ENCODE data around the gene KIRREL1.

KIRREL1 gene

GRCh38 chr1:157982136-157982535, 11.3 kb upstream of the KIRREL1 start:
- no CpG with 5 or more reads among the region's 2 CpGs for WGBS (ENCODE audit: extremely low coverage, insufficient coverage, insufficient read length)
- Histone ChIP-seq H2BK12ac (ENCODE audit: low read length) (no peak overlapping the region), H3K4me1 (ENCODE audit: control insufficient read depth in 1 of 2, insufficient read depth in 2 of 2, low read length in 2 of 2) (peaks cover 3% of the 10 kb centered on the region in 2 experiments), H3K27me3 (ENCODE audit: insufficient read depth, low read length) (no peaks in the 10 kb centered on the region), H3K4me2 (ENCODE audit: low read length) (no peak overlapping the region), H3K79me1 (ENCODE audit: low read length) (no peaks in the 10 kb centered on the region), H4K91ac (ENCODE audit: low read depth, low read length) (no peak overlapping the region), H3K36me3 (ENCODE audit: control insufficient read depth in 1 of 2, insufficient read depth in 2 of 2, low read length in 2 of 2) (no peaks in the 10 kb centered on the region), H3K9ac (ENCODE audit: low read length) (no peak overlapping the region), H3K4me3 (ENCODE audit: low read depth, low read length) (no peak overlapping the region), H3K18ac (ENCODE audit: low read length) (no peak overlapping the region), H2BK5ac (ENCODE audit: low read depth, low read length, poor library complexity) (no peak overlapping the region), H2AFZ (ENCODE audit: insufficient read depth, low read length, poor library complexity) (no peak overlapping the region), H3K14ac (ENCODE audit: low read length) (no peak overlapping the region), H3K27ac (ENCODE audit: low read depth, low read length) (no peak overlapping the region), H3K79me2 (ENCODE audit: control insufficient read depth, insufficient read depth, low read length, poor library complexity) (no peaks in the 10 kb centered on the region), H4K12ac (ENCODE audit: low read depth, low read length) (no peak overlapping the region), H2BK120ac (ENCODE audit: insufficient read depth, low read length, poor library complexity) (no peak overlapping the region), H4K8ac (ENCODE audit: low read depth, low read length) (no peak overlapping the region), H3K4ac (ENCODE audit: low read depth, low read length) (no peak overlapping the region), H2AK5ac (ENCODE audit: low read length) (no peak overlapping the region), H3K9me3 (ENCODE audit: insufficient read depth, low read depth, low read length) (no peaks in the 10 kb centered on the region), H3K23ac (ENCODE audit: low read length) (no peak overlapping the region)
- DNase-seq = no peak

- Histone ChIP-seq H2BK120ac (ENCODE audit: insufficient read depth, low read length, poor library complexity) (no peak overlapping the region), H3K4me3 (ENCODE audit: low read depth, low read length) (no peak overlapping the region), H3K9ac (ENCODE audit: low read length) (no peak overlapping the region), H3K23ac (ENCODE audit: low read length) (no peak overlapping the region), H3K9me3 (ENCODE audit: insufficient read depth, low read depth, low read length) (no peaks in the 10 kb centered on the region), H4K8ac (ENCODE audit: low read depth, low read length) (no peak overlapping the region), H2AFZ (ENCODE audit: insufficient read depth, low read length, poor library complexity) (no peak overlapping the region), H3K14ac (ENCODE audit: low read length) (no peak overlapping the region), H2BK12ac (ENCODE audit: low read length) (no peak overlapping the region), H3K4ac (ENCODE audit: low read depth, low read length) (no peak overlapping the region), H3K79me2 (ENCODE audit: control insufficient read depth, insufficient read depth, low read length, poor library complexity) (no peaks in the 10 kb centered on the region), H3K4me1 (ENCODE audit: control insufficient read depth in 1 of 2, insufficient read depth in 2 of 2, low read length in 2 of 2) (peaks cover 1 to 3% of the 10 kb centered on the region in 2 experiments), H3K79me1 (ENCODE audit: low read length) (no peaks in the 10 kb centered on the region), H3K27ac (ENCODE audit: low read depth, low read length) (no peak overlapping the region), H2AK5ac (ENCODE audit: low read length) (no peak overlapping the region), H4K12ac (ENCODE audit: low read depth, low read length) (no peak overlapping the region), H3K4me2 (ENCODE audit: low read length) (no peak overlapping the region), H3K27me3 (ENCODE audit: insufficient read depth, low read length) (no peaks in the 10 kb centered on the region), H4K91ac (ENCODE audit: low read depth, low read length) (no peak overlapping the region), H3K18ac (ENCODE audit: low read length) (no peak overlapping the region), H3K36me3 (ENCODE audit: control insufficient read depth in 1 of 2, insufficient read depth in 2 of 2, low read length in 2 of 2) (no peaks in the 10 kb centered on the region), H2BK5ac (ENCODE audit: low read depth, low read length, poor library complexity) (no peak overlapping the region)
- DNase-seq = no peak
- WGBS (ENCODE audit: extremely low coverage, insufficient coverage, insufficient read length) = no CpG with 5 or more reads among the region's 2 CpGs
Observed at GRCh38 chr1:157983787-157984186, 9.7 kb upstream of the KIRREL1 start.

- no peak for DNase-seq
- no peaks in the 10 kb centered on the region for H3K4me1 ChIP-seq (ENCODE audit: control insufficient read depth in 1 of 2, insufficient read depth in 2 of 2, low read length in 2 of 2)
- no peak overlapping the region for H3K18ac ChIP-seq (ENCODE audit: low read length)
- H2AK5ac ChIP-seq (ENCODE audit: low read length) = no peak overlapping the region
- H3K4ac ChIP-seq (ENCODE audit: low read depth, low read length) = no peak overlapping the region
- H3K9ac ChIP-seq (ENCODE audit: low read length) = no peak overlapping the region
- H3K14ac ChIP-seq (ENCODE audit: low read length) = no peak overlapping the region
- H3K79me2 ChIP-seq (ENCODE audit: control insufficient read depth, insufficient read depth, low read length, poor library complexity) = no peaks in the 10 kb centered on the region
- H3K79me1 ChIP-seq (ENCODE audit: low read length) = no peaks in the 10 kb centered on the region
- H3K36me3 ChIP-seq (ENCODE audit: control insufficient read depth in 1 of 2, insufficient read depth in 2 of 2, low read length in 2 of 2) = no peaks in the 10 kb centered on the region
- no peaks in the 10 kb centered on the region for H3K9me3 ChIP-seq (ENCODE audit: insufficient read depth, low read depth, low read length)
- no peaks in the 10 kb centered on the region for H3K27me3 ChIP-seq (ENCODE audit: insufficient read depth, low read length)
- no peak overlapping the region for H4K8ac ChIP-seq (ENCODE audit: low read depth, low read length)
- no peak overlapping the region for H4K91ac ChIP-seq (ENCODE audit: low read depth, low read length)
- no peak overlapping the region for H3K4me3 ChIP-seq (ENCODE audit: low read depth, low read length)
- no peak overlapping the region for H2BK12ac ChIP-seq (ENCODE audit: low read length)
- no CpG with 5 or more reads among the region's 7 CpGs for WGBS (ENCODE audit: extremely low coverage, insufficient coverage, insufficient read length)
- no peak overlapping the region for H3K27ac ChIP-seq (ENCODE audit: low read depth, low read length)
- H3K4me2 ChIP-seq (ENCODE audit: low read length) = no peak overlapping the region
- H4K12ac ChIP-seq (ENCODE audit: low read depth, low read length) = no peak overlapping the region
- H2BK5ac ChIP-seq (ENCODE audit: low read depth, low read length, poor library complexity) = no peak overlapping the region
- no peak overlapping the region for H2BK120ac ChIP-seq (ENCODE audit: insufficient read depth, low read length, poor library complexity)
- H3K23ac ChIP-seq (ENCODE audit: low read length) = no peak overlapping the region
- no peak overlapping the region for H2AFZ ChIP-seq (ENCODE audit: insufficient read depth, low read length, poor library complexity)
Observed at GRCh38 chr1:157984469-157984868, 9.0 kb upstream of the KIRREL1 start.

- Histone ChIP-seq H3K36me3 (ENCODE audit: control insufficient read depth in 1 of 2, insufficient read depth in 2 of 2, low read length in 2 of 2) (no peaks in the 10 kb centered on the region), H3K79me2 (ENCODE audit: control insufficient read depth, insufficient read depth, low read length, poor library complexity) (no peaks in the 10 kb centered on the region), H4K91ac (ENCODE audit: low read depth, low read length) (no peak overlapping the region), H3K27me3 (ENCODE audit: insufficient read depth, low read length) (no peaks in the 10 kb centered on the region), H2AK5ac (ENCODE audit: low read length) (no peak overlapping the region), H3K14ac (ENCODE audit: low read length) (no peak overlapping the region), H3K4ac (ENCODE audit: low read depth, low read length) (no peak overlapping the region), H3K23ac (ENCODE audit: low read length) (no peak overlapping the region), H2BK12ac (ENCODE audit: low read length) (no peak overlapping the region), H4K12ac (ENCODE audit: low read depth, low read length) (no peak overlapping the region), H3K9ac (ENCODE audit: low read length) (no peak overlapping the region), H3K4me1 (ENCODE audit: control insufficient read depth in 1 of 2, insufficient read depth in 2 of 2, low read length in 2 of 2) (no peaks in the 10 kb centered on the region), H3K9me3 (ENCODE audit: insufficient read depth, low read depth, low read length) (no peaks in the 10 kb centered on the region), H3K79me1 (ENCODE audit: low read length) (no peaks in the 10 kb centered on the region), H3K4me2 (ENCODE audit: low read length) (no peak overlapping the region), H3K18ac (ENCODE audit: low read length) (no peak overlapping the region), H3K4me3 (ENCODE audit: low read depth, low read length) (no peak overlapping the region), H4K8ac (ENCODE audit: low read depth, low read length) (no peak overlapping the region), H2AFZ (ENCODE audit: insufficient read depth, low read length, poor library complexity) (no peak overlapping the region), H2BK120ac (ENCODE audit: insufficient read depth, low read length, poor library complexity) (no peak overlapping the region), H2BK5ac (ENCODE audit: low read depth, low read length, poor library complexity) (no peak overlapping the region), H3K27ac (ENCODE audit: low read depth, low read length) (no peak overlapping the region)
- WGBS (ENCODE audit: extremely low coverage, insufficient coverage, insufficient read length) = no CpG with 5 or more reads among the region's 1 CpG
- DNase-seq = no peak
Observed at GRCh38 chr1:157985473-157985872, 8.0 kb upstream of the KIRREL1 start.
